Mucosa of descending colon (tissue), 3 donors: Measurements from ENCODE around the gene NINJ2. TPM values are rescaled to one million over a fixed set of nuclear protein-coding genes. Genes with fewer than 3 reads are reported as not detected.
"Not testable (repeated sequence)": the region's sequence is repeated elsewhere in the genome, so short reads cannot be mapped to it uniquely, and the experiment has no call there.

Experiments
- ATAC-seq: fragments of 200-7000 bp; cut with Tn5 transposase; one replicate; pipeline ENCODE4 v1.9.1; 2020; ENCODE audit warnings: mild to moderate bottlenecking, moderate library complexity
- DNase-seq, 3 donors: peaks; one replicate each; pipeline ENCODE4 v3.0.0-alpha.2; 2020
- H3K36me3 ChIP-seq: fragments of 200-600 bp; one replicate; pipeline ENCODE4 v1.8.0; 2021; ENCODE audit warnings: low read depth, mild to moderate bottlenecking
- H3K4me1 ChIP-seq: fragments of 200-600 bp; one replicate; pipeline ENCODE4 v1.8.0; 2021; ENCODE audit warnings: low read depth, mild to moderate bottlenecking
- H3K4me3 ChIP-seq: fragments of 200-600 bp; one replicate; pipeline ENCODE4 v1.8.0; 2021; ENCODE audit warnings: mild to moderate bottlenecking
- H3K9me3 ChIP-seq: fragments of 200-600 bp; one replicate; pipeline ENCODE4 v1.8.0; 2021; ENCODE audit warnings: mild to moderate bottlenecking
- CTCF ChIP-seq: fragments of 200-600 bp; IDR thresholded peaks from one replicate; pipeline ENCODE4 v1.8.0; 2022; ENCODE audit warnings: antibody characterized with exemption, mild to moderate bottlenecking
- intact Hi-C, 2 donors: fragments of 100-400 bp; cut with DNase I in 1 of 2; cut with micrococcal nuclease in 1 of 2; formaldehyde crosslinking; loops; one replicate each; pipeline versions ENCODE4 v1.11.0 to v1.11.1; 2022; cut with DNase I, micrococcal nuclease
- total RNA-seq, 3 donors: library from RNA; stranded (reverse); fragmentation: NEBNext Ultra II Directional in 2 of 3; extraction: Animal tissue kit (Norgen Biotek cat#: 25700) in 2 of 3; gene quantifications; one replicate each; pipeline versions ENCODE4 v1.2.1 to v1.2.4, GENCODE V29; 2021 to 2023
- donor health status: DM: no; HTN: no; CAD: no; lungs with moderate emphysema.
- donor health status: DM: no; HTN: no; CAD: no.
- donor health status: DM: no; HTN: yes; CAD: no.

The NINJ2 gene
- total RNA-seq, 3 donors from 2014 or later: 3.6 to 5.2 (median 3.8) TPM

- TF ChIP-seq CTCF: peak; percentile 9
- Histone ChIP-seq H3K36me3 (no peaks in the 10 kb centered on the region), H3K9me3 (no peaks in the 10 kb centered on the region), H3K4me1 (no peaks in the 10 kb centered on the region), H3K4me3 (peak overlapping the region; percentile 61)
- DNase-seq (peak; percentile 83 to 92 (median 87)), ATAC-seq (peak; percentile 87)
- intact Hi-C loops: no loop called here
Observed at GRCh38 chr12:642633-643474, 20.4 kb downstream of the NINJ2 start.

GRCh38 chr12:641321-641720 is 21.9 kb downstream of the NINJ2 start:
- H3K36me3 ChIP-seq, ATAC-seq, H3K4me3 ChIP-seq, H3K4me1 ChIP-seq, H3K9me3 ChIP-seq, intact Hi-C loops, DNase-seq: not testable (repeated sequence)

- DNase-seq (no peak), ATAC-seq (no peak)
- intact Hi-C loops: no loop called here
- no peak for TF ChIP-seq CTCF
- no peak overlapping the region for H3K4me3 ChIP-seq
- no peaks in the 10 kb centered on the region for H3K36me3 ChIP-seq
- no peaks in the 10 kb centered on the region for H3K9me3 ChIP-seq
- H3K4me1 ChIP-seq: no peaks in the 10 kb centered on the region
Observed at GRCh38 chr12:640773-641172, 22.5 kb downstream of the NINJ2 start.

- Histone ChIP-seq H3K4me3 (no peak overlapping the region), H3K36me3 (no peaks in the 10 kb centered on the region), H3K9me3 (no peaks in the 10 kb centered on the region), H3K4me1 (no peaks in the 10 kb centered on the region)
- DNase-seq (no peak), ATAC-seq (no peak)
- no peak for TF ChIP-seq CTCF
- intact Hi-C loops: no loop called here
Observed at GRCh38 chr12:639988-640387, 23.3 kb downstream of the NINJ2 start.

- H3K36me3 ChIP-seq: no peaks in the 10 kb centered on the region
- DNase-seq (no peak), ATAC-seq (no peak)
- no peaks in the 10 kb centered on the region for H3K9me3 ChIP-seq
- H3K4me1 ChIP-seq: no peaks in the 10 kb centered on the region
- H3K4me3 ChIP-seq: no peak overlapping the region
- no peak for TF ChIP-seq CTCF
- intact Hi-C loops: no loop called here
Observed at GRCh38 chr12:639566-639965, 23.7 kb downstream of the NINJ2 start.

- no peak for TF ChIP-seq CTCF
- no peak overlapping the region for H3K4me3 ChIP-seq
- H3K36me3 ChIP-seq: no peaks in the 10 kb centered on the region
- intact Hi-C loops: no loop called here
- no peak for ATAC-seq
- no peak for DNase-seq
- H3K9me3 ChIP-seq: no peaks in the 10 kb centered on the region
- no peaks in the 10 kb centered on the region for H3K4me1 ChIP-seq
Observed at GRCh38 chr12:638953-639557, 24.2 kb downstream of the NINJ2 start.
